NCI-H2107 treated with DMSO at 0.1 percent for 48 hours (cell line): ENCODE measurements around the gene PAK2.
"Not testable (repeated sequence)": the region's sequence is repeated elsewhere in the genome, so short reads cannot be mapped to it uniquely, and the experiment has no call there.

ENCODE experiments used
- DNase-seq: peaks from one replicate; lab custom pipeline; 2025; ENCODE audit not compliant: unreplicated experiment; lab: John Stamatoyannopoulos, UW

The PAK2 gene

DNA sequence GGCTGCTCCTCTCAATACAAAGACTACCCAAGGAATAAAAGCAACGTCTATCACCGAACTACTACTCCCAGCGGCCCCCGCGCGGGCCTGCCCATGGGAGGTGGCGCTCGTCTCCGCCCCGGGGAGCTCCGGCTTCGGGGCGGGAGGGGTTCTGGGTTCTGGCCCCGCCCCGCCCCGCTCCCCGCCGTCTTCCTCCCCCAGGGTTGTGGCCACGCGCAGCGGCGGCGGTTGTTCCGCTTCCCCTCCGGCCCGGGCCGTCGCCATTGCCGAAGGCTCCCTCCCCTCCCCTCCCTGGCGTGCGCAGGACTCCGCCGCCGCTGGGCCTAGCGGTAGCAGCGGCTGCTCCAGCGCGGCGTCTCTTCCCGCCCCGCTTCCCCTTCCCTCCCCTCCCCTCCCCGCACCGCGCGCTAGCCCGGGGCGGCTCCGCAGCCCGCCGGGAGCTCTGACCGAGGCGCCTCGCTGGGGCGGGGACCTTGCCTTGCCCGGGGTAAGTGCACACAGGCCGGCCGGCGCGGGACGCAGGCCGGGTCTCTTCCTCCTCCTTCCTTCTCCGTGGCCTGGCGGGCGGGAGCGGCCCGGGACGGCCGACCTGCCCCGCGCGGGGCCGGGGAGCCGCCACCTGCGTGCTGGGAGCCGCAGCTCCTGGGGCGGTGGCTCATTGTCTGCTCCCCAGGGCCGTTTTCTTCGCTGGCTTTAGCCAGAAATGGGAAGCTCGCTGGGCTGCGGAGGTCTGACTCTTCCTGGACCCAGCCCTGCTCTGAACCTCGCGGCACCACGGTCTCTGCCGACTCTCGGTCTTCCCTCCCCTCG is at the start of gene PAK2:
TSS of gene PAK2 (plus strand) at position 187 of the 810 bp plus-strand sequence. CDS start 42,790 bp downstream, outside the sequence.
- peak; percentile 98 for DNase-seq

DNA sequence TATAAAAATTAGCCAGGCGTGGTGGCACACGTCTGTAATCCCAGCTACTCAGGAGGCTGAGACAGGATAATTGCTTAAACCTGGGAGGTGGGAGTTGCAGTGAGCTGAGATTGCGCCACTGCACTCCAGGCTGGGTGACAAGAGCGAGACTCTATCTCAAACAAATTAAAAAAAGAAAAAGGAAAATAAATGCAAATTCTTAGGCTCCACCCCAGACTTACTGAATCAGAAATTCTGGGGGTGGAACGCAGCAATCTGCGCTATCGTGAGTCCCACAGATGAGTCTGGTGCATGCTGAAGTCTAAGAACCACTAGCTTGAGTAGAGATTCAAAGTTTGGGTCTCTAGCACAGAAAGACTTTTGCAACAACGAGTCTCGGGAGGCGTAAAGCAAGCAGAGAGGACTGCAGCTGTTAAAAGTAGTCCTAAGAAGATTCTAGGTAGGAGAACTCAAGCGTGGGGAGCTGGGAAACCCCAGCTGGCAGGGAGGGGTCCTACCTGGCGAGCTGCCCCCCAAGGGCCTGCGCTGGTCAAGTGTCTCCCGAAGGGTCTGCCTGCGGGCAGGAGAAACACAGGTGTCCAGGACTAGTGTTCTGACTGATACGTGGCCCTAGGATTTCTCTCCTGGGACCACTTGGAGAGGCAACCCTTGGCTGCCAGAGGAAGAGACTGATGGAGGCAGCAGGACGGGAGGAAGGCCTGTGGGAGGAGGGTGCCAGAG is 49.6 kb upstream of the PAK2 start:
- no peak for DNase-seq

DNA sequence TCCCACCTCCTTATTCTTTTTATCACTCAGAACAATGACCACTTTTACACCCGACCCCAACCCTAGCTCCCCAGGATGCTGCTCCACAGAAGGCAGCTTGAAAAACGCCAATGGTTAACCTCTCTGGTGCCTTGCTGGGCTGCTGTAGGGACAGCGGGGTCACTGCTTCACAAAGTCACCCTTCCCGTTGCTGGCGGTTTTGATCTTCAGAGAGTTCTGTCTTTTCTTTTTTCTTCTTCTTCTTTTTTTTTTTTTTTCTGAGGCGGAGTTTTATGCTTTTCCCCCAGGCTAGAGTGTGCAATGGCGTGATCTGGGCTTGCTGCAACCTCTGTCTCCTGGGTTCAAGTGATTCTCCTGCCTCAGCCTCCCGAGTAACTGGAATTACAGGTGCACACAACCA is 48.3 kb upstream of the PAK2 start:
- no peak for DNase-seq

DNA sequence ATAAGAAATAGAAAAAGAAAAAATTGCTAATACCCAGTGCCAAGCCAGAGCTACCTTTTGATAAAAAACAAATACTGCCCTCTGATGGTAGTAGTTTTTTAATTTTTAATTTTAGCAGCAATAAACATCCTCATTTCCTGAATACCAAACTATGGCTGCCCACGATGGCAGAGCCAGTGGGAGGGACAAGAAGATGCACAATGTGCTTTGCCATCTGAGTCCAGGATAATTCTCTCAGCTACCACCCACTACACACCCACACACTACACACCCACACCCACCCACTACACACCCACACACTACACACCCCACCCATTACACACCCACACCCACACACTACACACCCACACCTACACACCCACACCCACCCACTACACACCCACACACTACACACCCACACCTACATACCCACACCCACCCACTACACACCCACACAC is 45.4 kb upstream of the PAK2 start:
- peak; percentile 28 for DNase-seq

DNA sequence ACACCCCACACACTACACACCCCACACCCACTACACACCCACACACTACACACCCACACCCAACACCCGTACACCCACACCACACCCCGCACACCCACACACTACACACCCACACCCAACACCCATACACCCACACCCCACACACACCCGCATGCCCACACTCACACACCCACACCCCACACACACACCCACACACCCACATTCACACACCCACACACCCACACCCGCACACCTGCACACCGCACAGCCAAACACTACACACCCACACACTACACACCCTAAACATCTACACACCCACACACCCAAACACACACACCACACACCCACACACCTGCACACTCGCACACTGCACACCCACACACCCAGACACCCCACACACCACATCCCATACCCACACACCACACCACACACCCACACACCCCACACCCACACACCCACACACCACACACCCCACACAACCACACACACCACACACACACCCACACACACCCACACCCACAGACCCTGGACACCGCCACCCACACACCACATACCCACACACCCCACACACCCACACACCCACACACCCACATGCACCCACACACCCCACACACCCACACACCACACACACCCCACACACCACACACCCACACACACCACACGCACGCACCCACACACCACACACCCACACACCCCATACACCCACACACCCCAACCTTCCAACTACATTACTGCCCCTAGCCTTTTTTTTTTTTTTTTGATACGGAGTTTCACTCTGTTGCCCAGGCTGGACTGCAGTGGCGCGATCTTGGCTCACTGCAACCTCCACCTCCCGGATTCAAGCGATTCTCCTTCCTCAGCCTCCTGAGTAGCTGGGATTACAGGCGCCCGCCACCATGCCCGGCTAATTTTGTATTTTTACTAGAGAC is 44.5 kb upstream of the PAK2 start:
- DNase-seq: no peak

DNA sequence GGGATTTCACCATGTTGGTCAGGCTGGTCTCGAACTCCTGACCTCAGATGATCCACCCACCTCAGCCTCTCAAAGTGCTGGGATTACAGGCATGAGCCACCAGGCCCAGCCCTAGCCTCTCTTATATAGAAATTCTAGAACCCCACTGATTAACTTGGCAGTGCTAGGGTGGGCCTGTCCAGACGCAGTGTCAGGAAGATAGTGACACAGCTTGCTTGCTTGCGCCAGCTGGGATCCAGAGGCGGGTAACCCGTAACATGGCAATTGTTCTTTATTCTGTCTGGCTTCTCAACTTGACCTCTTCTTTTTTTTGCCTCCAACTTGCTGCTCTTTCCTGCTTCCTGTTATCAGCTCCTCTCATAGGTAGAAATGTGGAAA is 43.8 kb upstream of the PAK2 start:
- no peak for DNase-seq

DNA sequence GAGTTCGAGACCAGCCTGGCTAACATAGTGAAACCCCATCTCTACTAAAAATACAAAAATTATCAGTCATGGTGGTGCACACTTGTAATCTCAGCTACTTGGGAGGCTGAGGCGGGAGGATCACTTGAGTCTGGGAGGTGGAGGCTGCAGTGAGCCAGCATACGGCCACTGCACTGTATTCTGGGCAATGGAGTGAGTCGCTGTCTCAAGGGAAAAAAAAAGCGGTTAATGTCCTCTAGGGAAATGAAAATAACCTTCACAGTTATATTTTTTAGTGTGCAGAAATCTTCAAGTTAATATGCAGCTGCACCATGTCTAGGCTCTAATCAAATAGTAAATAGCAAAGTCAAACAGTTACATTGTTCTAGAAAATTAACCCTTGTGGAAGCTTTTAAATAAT is 42.4 kb upstream of the PAK2 start:
- no peak for DNase-seq

DNA sequence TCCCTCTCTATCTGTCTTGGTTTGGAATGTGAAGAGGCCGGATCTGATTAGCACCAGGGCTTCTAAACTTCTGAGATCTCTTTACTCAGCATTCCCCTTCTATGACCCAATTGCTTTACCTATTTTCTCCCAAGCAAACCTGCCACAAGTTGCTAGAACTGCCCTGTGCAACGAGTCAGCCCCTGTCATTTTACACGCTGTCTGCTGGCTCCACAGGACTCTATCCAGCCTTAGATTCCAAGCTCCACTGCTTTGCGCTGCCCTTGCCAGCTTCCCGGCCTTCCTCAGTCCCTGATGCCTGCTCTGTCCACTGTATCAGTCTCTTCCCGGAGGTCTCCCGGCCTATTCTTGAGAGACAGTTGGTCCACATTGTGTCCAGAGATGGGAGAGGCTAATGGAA is 39.9 kb upstream of the PAK2 start:
- no peak for DNase-seq

DNA sequence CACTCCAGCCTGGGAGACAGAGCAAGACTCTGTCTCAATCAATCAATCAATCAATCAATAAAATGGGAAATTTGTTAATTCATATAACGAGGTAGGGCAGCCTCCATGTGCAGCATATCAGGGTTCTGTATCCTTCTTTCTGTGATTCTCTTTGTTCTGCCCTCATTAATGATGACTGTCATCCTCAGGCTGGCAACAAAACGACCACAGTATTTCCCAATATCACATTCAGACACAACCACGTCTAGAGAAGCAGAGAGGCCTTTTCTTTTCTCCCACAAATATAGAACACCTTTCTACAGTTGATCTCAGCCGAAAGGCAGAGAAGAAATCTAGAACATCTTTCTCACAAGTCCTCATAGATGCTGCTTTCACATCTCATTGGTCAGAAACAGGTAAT is 38.9 kb upstream of the PAK2 start:
- DNase-seq: no peak

DNA sequence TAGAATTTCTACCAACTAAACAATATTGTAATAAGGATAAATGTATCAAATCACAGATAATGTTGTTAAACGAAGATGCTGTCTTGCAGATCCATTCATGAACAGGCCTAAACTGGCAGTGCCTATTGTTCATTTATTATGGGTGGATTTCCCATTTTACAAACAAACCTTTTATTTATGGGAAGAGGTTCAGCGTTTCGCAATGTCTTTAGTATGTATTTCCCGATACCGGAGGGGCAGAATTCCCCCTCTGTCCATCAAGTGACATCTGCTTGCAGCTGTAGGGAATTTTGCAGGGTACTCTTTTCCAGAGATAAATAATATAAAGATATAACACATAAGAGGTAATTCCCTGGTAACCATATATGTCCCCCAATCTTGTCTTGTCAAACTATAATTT is 33.3 kb upstream of the PAK2 start:
- DNase-seq: no peak

DNA sequence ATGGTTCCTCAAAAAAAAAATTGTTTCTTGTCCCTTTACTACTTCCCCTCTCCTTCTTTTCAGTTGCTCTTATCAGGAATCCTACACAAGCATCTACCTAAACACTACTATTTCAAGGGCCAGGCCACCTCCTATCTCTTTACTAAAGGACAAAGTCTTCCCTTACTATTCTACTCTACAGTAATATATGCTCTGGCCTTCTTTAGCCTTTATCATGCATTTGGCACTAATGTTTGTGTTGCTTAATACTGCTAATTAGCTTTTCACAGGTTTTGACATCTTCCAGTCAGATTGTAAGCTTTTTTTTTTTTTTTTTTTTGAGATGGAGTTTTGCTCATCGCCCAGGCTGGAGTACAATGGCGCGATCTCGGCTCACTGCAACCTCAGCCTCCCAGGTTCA is 32.9 kb upstream of the PAK2 start:
- DNase-seq: no peak

DNA sequence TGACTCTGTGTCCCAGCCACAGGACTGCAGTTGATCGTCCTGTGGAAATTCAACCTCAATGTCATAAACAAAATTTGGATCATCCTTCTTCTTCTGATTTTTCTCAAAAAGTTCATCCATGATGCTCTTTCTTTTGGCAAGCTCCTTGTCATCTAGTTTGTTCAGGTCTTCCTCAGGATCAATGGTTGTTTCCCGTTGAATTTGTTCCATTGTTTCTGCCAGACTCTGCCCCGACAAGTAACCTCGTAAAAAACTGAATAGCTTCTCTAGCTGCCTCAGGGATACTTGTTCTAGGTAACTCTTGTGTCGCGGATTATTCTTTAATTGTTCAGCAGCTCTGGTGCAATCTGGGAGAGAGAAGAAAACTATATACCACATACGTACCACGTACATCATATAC is 32.1 kb upstream of the PAK2 start:
- no peak for DNase-seq

DNA sequence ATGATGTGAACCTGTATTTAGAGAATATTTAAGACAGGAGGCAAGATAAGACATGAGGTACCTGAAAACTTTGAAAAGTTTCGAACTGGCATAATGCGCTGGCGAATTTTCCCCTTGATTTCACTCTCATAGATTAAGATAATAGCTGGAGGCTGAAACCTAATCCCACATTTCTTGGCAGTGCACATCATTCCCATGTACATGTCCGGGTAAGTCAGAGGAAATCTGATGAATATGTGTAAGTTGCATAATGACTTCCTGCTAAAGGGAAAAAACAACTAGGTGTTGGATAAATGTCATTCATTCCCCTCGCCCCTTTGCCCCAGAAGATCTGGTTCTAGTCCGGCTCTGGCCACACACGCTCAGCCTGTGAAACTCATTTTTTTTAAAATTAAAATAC is 31.2 kb upstream of the PAK2 start:
- no peak for DNase-seq

DNA sequence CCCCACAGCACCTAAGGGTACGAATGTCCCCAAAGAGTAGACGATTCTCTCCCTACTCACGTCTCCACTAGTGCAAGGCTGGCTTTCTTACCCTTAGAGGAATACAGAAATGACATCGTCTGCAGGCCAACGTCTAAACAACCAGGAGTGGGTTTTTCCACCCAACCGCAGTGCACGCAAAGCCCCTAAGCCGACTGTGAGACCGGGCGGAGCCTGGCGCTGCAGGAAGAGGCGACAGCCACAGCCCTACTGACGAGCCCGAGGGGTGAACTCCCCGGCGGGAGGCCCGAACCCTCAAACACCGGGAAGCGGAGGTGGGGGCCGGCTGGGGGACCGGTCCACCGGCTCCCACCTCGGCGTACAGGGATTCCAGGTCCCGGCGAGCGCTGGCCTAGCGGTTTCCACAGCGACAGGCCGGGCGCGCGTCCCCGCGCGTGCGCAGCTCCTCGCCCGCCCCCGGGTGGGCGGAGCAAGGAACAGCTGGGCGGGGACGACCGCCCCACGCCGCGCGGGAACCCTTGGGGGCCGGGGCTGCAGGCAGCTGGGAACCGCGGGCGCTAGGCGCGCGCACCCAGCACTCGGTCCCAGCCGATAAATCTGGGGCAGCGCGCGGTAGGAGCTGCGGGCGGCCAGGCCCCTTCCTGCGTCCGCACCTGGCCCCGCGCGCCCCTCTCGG is 27.7 kb upstream of the PAK2 start, which contains the start of the genes CEP19 and PIGX:
TSS of gene CEP19 (minus strand) at position 413 of the 676 bp plus-strand sequence. CDS start 3,593 bp downstream, outside the sequence.
TSS of gene PIGX (plus strand) at position 540 of the 676 bp plus-strand sequence.
- peak; percentile 95 for DNase-seq

DNA sequence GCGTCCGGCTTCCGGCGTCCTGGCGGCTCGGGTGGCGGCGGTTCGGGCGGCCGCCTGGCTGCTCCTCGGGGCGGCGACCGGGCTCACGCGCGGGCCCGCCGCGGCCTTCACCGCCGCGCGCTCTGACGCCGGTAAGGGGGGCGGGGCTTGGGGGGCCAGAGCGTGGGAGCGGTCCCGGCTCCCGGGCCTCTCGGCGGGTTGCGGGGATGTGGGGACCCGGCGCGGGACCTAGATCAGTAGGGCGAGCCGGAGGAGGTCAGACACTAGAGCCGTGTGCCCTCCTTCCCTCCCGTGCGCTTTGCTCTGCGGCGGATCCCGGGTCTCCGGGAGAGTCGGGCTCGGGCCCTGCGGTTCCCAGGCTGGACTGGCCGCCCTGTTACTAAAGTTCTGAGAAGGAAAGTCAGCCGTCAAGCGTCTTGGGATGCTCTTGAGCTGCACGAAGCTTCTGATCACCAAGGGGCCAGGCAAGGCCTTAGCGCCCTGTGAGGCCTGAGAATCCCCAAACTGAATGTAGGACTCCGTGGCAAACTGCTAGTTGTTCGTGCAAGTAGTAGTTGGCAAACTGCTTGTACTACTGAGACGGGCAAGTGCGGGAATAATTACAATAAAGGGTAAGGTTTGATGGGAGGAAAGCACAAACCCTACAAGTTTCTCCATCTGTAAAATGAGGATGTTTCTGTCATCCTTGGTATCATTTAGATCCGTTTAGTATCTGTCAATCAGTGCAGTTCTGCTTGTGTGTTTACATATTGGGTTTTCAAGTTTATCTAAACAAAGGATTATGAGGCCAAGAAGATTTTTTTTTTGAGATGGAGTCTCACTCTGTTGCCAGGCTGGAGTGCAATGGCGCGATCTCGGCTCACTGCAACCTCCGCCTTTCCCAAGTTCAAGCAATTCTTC is 26.9 kb upstream of the PAK2 start:
- peak; percentile 78 for DNase-seq

DNA sequence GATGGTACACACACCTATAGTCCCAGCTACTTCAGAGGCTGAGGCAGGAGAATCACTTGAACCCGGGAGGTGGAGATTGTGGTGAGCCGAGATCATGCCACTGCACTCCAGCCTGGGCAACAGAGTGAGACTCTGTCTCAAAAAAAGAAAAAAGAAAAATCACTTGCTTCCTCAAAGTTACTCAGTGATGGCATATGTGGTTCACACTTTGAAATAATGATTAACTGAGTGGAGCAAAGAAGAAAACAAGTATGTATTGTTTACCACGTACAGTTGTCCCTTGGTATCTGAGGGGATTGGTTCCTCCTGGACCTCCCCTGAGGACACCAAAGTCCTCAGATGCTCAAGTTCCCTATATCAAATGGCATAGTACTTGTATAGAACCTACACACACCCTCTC is 22.5 kb upstream of the PAK2 start:
- DNase-seq: not testable (repeated sequence)

DNA sequence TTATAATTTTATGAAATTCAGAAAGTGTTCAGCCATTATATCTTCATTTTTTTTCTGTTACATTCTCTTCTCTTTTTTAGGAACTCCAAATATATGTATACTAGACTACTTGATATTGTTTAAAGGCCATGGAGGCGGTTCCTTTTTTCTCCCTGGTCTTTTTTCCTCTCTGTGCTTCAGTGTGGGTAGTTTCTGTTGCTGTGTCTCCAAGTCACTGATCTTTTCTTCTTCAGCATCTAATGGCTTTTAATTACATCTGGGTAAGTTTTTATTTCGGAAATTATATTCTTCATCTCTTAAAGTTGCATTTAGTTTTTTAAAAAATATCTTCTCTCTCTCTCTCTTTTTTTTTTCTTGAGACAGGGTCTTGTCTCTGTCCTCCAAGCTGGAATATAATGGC is 18.6 kb upstream of the PAK2 start:
- DNase-seq: no peak

DNA sequence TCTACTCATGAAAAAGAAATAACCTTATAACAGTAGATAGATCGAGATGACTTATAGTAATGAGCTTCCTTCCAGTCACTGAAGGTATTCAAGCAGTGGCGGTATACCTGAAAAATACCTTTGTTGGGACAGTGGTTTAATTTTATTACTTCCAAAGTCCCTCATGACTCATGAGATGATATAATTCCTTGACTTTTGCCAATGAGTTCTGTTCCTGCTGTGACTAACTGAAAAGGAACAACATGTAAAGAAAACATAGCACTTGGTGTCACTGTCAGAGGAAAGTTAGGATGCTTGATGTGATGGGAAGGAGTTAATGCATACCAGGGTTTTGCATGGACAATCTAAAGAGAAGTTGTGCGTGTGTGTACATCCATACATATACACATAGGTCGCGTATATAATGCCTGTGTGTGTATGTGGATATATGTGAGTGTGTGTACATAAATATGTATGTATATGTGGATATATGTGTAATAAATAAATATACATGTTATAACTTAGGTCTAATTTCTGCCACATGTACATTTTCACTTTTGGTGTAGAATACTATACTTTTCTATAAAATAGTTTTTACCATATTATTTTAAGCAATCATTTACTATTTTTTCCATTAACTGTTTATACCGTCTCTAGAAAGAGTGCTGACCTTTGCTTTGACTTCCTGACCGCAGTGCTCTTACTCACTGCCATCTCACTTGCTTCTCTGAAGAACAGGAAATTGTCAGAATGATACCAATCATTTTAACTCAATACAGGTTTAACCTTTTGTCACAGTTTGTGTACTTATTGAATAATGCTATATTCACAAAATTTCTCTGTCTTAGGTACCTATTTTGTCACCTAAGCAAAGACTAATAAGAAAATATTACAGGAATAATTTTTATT is 12.6 kb upstream of the PAK2 start:
- no peak for DNase-seq

DNA sequence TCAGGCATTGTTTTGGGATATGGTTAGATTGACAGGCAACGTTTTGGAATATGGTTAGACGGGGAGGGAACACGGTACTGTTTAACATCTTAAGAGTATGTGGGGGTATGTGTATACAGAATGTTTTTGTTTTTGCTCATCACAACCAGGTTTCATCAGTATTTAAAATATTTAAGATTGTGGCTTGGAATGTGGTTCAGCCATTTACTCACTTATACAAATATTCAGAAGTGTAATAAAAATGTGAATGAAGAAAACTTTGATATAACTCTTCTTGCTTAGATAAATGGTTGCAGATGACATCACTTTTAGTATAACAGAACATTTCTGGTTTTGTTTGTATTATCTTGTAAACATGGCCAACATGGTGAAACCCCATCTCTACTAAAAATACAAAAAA is 3.9 kb upstream of the PAK2 start:
- DNase-seq: no peak
